HCT116 (cell line): Measurements from ENCODE around the gene CEND1. TPM values are rescaled to one million over a fixed set of nuclear protein-coding genes. Genes with fewer than 3 reads are reported as not detected.

Experiments
- CEBPB ChIP-seq: IDR thresholded peaks from 2 replicates; pipeline ENCODE4 v1.6.1; 2012; ENCODE audit warnings: low read depth
- CTCF ChIP-seq, 3 experiments: fragments of 200-600 bp in 1 of 3; sonication (generic) in 1 of 3; IDR thresholded peaks in 2 of 3; conservative IDR thresholded peaks in 1 of 3; 2 replicates each; pipeline ENCODE4 v1.5.1; 2012 to 2017; ENCODE audit warnings: low read depth in 2 of 3, low read length in 2 of 3, antibody characterized with exemption in 1 of 3, borderline replicate concordance in 1 of 3, control low read depth in 1 of 3, mild to moderate bottlenecking in 1 of 3, mixed read lengths in 1 of 3, mixed run types in 1 of 3, moderate library complexity in 1 of 3; ENCODE audit not compliant: insufficient read depth in 1 of 3
- ELF1 ChIP-seq: IDR thresholded peaks from 2 replicates; pipeline ENCODE4 v1.6.1; 2012; ENCODE audit warnings: low read depth, borderline replicate concordance
- RAD21 ChIP-seq: IDR thresholded peaks from 2 replicates; pipeline ENCODE4 v1.6.1; 2012; ENCODE audit warnings: low read depth, mild to moderate bottlenecking
- REST ChIP-seq: IDR thresholded peaks from 2 replicates; pipeline ENCODE4 v1.6.1; 2012; ENCODE audit warnings: low read depth
- SP1 ChIP-seq: IDR thresholded peaks from 2 replicates; pipeline ENCODE4 v1.6.1; 2012; ENCODE audit warnings: low read depth
- TCF7L2 ChIP-seq: IDR thresholded peaks from 2 replicates; pipeline ENCODE4 v1.7.0; 2011; ENCODE audit warnings: borderline replicate concordance, inconsistent platforms; ENCODE audit not compliant: insufficient read depth, insufficient read length; ENCODE audit errors: extremely low read depth
- YY1 ChIP-seq: IDR thresholded peaks from 2 replicates; pipeline ENCODE4 v1.6.1; 2011; ENCODE audit warnings: low read length, low read depth, moderate library complexity, mild to moderate bottlenecking; ENCODE audit not compliant: insufficient replicate concordance; ENCODE audit errors: extremely low read depth
- total RNA-seq: library from RNA; stranded (reverse); gene quantifications from one replicate; pipeline ENCODE4 v1.2.1, GENCODE V29; 2021; ENCODE audit not compliant: unreplicated experiment

Gene CEND1
- total RNA-seq, 1 experiment from 2014 or later: 0.27 TPM

- TF ChIP-seq REST: no peak
- no peak for TF ChIP-seq RAD21
- TF ChIP-seq CEBPB: no peak
- no peak for TF ChIP-seq SP1
- TF ChIP-seq TCF7L2: no peak
- TF ChIP-seq ELF1: no peak
- TF ChIP-seq CTCF (IDR thresholded peaks at IDR 0.05 in 2 of 3, conservative IDR thresholded peaks at IDR 0.05 in 1 of 3; ENCODE audit: borderline replicate concordance in 1 of 3, insufficient read depth in 1 of 3, low read depth in 2 of 3, low read length in 2 of 3): no peak
- TF ChIP-seq YY1: no peak
Measured at GRCh38 chr11:810040-810567, 20.2 kb upstream of the CEND1 start (continued).
